Measurements from ENCODE around the gene CYP39A1.

CYP39A1 gene

DNA sequence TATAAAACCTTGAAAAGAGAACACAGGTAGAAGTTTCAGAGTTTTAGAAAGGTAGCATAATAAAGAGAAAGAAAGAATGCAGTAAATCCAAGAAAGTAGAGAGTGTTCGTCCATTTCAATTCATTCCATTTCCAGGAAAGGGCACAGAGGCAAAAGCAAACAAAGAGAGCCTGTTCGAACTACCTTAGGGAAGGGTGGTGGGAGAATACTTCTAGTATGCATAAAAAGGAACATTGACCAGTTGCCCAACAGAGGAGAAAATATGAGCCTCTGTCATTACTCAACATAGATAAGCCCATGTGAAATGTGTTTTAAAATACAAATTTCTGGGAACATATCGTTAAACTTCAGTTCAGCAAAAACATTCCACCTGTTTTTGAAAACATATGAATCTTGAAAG is 60.6 kb downstream of the CYP39A1 start:
- DNase-seq (ENCODE audit: low read depth, low spot score), result no peak

DNA sequence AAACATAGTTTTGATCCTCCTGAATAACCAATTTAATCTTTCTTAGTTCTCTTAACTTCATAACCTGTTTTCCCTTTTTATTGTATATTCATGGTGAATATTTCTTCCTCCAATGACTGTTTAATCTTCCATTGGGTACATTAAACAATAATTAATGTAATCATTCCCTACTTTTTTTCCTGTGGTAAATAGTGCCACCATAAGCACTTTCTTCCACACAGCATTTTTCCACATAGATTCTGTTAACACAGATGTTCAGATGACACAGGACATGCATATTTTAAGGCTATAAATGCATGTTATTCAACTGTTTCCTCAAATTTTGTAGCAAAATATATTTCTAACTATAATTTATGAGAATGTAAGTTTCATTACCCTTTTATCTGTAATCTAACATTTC is 61.9 kb downstream of the CYP39A1 start:
- DNase-seq (ENCODE audit: low read depth, low spot score), result no peak

GRCh38 chr6:46586906-46587305 is 65.7 kb downstream of the CYP39A1 start:
- DNase-seq (ENCODE audit: low read depth, low spot score), result no peak

DNA sequence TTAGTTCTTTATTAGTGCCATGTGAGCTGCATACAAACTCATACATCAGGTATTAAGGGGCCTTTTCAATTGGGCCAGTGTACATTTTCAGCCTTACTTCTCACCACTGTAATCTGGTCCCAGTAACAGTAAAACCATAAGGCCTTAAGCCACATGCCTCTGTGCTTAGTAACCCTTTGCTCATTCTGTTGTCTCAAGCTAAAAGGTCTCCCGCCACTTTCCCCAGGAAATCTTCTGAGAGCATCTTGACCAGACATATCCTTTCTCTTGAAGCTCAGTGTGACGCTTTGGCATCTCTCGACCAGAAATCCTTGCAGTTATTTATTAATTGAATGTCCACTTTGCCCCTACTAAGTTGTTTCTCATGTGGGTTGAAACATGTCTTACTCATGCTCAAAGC is 68.0 kb downstream of the CYP39A1 start:
- DNase-seq (ENCODE audit: low read depth, low spot score), result no peak

DNA sequence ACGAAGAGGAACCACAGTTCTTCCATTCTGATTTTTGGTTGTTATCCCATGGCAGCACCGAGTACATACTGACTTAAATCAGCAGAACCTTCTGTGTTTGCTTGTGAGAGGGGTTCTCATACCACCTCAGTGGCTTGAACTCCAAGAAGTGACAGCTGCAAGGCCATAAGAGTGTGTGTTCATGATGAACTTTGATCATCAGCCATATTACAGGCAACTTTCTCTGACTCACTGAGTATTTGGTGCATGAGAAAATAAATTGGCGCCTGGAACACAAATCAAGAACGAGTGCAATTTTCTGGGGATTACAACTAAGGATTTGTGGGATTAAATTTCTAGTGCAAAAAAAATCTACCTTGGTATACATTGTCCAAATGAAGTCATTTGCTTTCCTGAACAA is 68.9 kb downstream of the CYP39A1 start:
- DNase-seq (ENCODE audit: low read depth, low spot score), result no peak

DNA sequence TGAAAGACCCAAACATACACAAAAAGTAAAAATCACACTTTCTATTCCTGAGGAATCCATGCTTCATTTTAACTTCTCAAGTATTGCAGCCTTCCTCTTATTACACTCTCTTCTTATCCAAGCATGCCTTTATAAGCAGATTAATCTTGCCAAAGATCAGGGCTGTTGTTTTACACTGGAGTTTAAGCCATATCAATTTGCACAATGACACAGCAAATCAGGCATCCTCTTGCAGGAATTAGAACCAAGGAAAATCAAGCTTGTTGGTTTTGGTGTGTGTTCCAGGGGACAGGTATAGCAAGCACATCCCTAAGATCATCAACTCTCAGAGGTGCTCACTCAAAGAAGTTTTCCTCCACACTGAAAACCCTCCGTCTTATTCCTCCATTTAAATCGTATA is 69.5 kb downstream of the CYP39A1 start:
- no peak for DNase-seq (ENCODE audit: low read depth, low spot score)

- DNase-seq (ENCODE audit: low read depth, low spot score), result no peak
These were observed 71.0 kb downstream of the CYP39A1 start for GRCh38 chr6:46581459-46582177.

DNA sequence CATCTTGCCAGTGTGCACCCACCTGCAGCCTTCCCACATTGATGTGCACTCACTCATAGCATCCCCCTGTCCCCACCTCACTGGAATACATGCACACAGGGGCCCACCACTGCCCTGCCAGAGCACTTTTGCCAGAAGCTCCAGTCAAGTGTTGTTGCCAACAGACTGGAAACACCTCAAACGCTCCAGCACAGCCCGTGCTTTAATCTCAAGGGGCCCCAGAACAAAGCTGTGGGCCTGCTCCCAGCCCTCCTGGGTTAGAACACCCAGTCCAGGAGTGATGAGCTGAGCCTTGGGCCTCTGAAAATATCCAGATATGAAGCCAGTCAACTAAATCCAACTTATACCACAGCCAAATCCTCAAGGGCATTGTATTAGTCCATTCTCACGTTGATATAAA is 77.1 kb downstream of the CYP39A1 start:
- DNase-seq (ENCODE audit: low read depth, low spot score), result no peak

DNA sequence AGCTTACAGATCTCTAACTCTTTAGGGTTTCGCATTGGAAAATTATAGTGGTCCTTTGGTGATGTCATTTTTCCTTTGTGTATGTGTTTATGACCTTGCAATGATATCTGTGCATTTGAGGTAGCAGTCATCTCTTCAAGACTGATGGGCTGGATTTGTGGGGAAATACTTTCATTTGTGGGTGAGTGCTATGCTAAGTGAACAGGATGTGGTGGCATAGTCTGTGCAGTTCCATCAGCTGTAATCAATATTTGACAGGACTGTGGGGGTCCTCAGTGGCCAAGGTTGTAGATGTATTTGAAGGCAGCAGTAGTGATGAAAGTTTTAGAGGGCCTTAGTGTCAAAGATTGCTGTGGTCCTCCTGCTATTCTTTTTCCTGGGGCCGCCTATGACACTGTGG is 79.5 kb downstream of the CYP39A1 start:
- DNase-seq (ENCODE audit: low read depth, low spot score), result no peak

DNA sequence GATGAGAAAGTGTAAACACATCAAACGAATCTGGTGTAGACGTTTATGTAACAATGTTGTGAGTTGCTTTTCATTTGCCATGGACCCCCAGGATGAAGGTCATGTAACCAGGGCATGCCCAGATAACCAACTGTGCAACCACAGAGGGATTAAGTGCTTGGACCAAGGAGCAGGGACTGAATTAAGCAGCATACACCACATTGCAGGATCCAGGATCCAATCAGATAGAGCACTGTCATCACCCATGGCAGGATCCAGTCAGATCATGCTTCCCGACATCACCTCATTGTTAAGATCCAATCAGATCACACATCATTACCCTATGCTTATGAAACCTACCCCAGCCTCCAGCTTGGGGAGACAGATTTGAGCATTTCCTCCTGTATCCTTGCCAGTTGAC is 87.1 kb downstream of the CYP39A1 start:
- no peak for DNase-seq (ENCODE audit: low read depth, low spot score)

DNA sequence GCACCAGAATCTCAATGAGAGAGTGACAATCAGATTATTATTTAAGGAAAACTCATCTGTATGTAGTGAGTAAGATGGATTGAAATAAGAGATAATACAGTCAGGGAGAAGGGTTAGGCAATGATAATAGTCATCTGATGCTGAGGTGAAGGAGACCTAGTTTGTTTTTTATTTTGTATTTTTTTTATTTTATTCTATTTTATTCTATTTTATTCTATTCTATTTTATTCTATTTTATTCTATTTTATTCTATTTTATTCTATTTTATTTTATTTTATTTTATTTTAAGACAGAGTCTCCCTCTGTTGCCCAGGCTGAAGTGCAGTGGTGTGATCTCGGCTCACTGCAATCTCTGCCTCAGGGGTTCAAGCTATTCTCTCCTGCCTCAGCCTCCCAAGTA is 88.7 kb downstream of the CYP39A1 start:
- no peak for DNase-seq (ENCODE audit: low read depth, low spot score)

- no peak for DNase-seq (ENCODE audit: low read depth, low spot score)
These were observed 96.6 kb downstream of the CYP39A1 start for GRCh38 chr6:46556053-46556452.

GRCh38 chr6:46555129-46555528 is 97.5 kb downstream of the CYP39A1 start:
- DNase-seq (ENCODE audit: low read depth, low spot score), result no peak

DNA sequence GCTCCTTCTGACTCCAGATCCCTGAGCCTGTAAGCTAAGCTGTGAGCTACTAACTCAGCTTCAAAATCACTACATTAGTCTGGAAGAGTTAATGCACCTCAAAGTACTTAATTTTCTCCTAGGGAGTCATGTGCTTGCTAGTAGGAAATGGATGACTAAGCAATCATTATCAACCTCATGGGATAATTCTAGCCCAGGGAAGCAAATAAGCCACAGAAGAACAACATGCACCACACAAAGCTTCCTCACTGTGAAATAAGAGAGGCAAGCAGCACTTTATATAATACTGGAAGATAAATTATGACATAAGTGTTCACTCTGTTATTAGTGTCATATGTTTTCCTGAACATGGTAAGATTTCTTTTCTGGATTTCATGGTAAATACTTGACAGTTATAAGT is 103.5 kb downstream of the CYP39A1 start:
- no peak for DNase-seq (ENCODE audit: low read depth, low spot score)

- no peak for DNase-seq (ENCODE audit: low read depth, low spot score)
These were observed 111.1 kb downstream of the CYP39A1 start for GRCh38 chr6:46541556-46541955.

- DNase-seq (ENCODE audit: low read depth, low spot score), result no peak
These were observed 112.8 kb downstream of the CYP39A1 start for GRCh38 chr6:46539866-46540265.

DNA sequence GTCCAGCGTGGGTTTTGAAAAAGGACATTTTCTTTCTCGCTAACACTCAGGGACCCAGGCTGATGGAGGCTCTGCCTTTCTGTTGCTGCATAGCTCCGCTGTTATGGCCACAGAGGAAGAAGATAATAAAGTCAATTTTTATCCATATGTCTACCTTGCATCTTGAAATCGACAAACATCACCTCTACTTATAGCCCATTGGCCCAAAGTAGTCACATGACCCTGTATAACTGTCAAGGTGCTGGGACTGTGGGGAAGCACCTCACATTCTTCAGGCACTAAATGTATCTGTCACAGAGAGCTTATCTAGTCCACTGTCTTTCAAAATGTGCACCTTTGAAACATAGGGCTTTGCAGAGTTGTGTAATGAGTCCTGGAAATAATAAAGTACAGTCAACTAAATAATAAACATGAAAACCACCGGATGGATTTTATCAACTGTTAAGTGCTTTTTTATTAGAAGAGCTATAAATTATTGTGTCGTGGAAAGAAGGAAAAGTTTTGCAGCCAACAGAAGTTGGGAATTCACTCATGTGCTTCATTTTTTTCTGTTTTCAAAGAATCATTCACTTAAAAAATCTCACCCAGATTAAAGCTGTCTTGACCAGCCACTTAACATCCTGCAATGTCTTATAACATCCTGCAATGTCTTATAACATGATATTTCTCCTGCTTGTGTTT is 113.7 kb downstream of the CYP39A1 start:
- no peak for DNase-seq (ENCODE audit: low read depth, low spot score)

GRCh38 chr6:46530896-46531295 is 121.7 kb downstream of the CYP39A1 start:
- no peak for DNase-seq (ENCODE audit: low read depth, low spot score)

GRCh38 chr6:46528961-46529750 is 123.5 kb downstream of the CYP39A1 start:
- no peak for DNase-seq (ENCODE audit: low read depth, low spot score)

DNA sequence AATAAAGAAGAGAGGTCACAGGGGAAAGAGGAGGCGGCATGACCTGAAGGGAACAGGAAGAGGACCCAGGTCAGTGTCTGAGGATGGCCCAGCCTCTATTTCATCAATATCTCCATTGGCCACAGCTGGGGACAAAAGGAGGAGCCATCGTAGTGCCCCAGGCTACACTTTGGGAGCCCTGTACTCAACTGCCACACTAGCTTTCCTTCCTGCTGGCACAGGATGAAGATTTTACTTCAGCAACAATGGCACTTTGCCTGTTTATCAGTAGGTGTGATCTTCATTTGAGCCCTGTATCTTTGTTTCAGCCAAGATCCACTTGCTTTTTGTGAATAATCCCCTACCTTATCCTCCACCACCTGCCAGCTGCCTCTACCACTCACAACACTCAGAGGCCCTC is 126.0 kb downstream of the CYP39A1 start:
- DNase-seq (ENCODE audit: low read depth, low spot score), result no peak

- DNase-seq (ENCODE audit: low read depth, low spot score), result no peak
These were observed 127.0 kb downstream of the CYP39A1 start for GRCh38 chr6:46525583-46525982.

GRCh38 chr6:46521464-46521971 is 131.1 kb downstream of the CYP39A1 start:
- DNase-seq (ENCODE audit: low read depth, low spot score), result no peak

DNA sequence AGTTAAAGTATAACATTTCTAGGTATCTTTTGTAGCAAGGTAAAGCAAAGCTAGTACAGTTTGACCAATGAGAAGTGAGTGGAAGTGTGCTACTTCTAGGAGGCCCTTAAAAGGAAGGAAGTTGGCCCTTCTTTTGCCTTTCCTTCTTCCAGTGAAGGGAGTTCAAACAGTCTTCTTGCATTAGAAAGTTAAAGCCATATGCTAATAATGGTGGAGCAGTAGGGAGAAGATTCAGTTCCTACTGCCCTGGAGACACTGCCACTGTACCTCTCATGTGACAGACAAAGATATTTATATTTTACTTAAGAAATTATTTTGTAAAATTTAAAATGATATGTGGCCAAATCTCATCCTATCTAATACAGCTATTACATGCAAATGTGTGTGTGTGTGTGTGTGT is 135.4 kb downstream of the CYP39A1 start:
- no peak for DNase-seq (ENCODE audit: low read depth, low spot score)
